Measurements from ENCODE around the gene PDE9A.

PDE9A gene

GRCh38 chr21:42655796-42656770, 2.7 kb downstream of the PDE9A start:
- H3K4me1 ChIP-seq (ENCODE audit: low read depth, poor library complexity, severe bottlenecking), result no peaks in the 10 kb centered on the region
- H3K4me3 ChIP-seq (IDR thresholded peaks at IDR 0.05; ENCODE audit: insufficient read depth, low read depth, low read length), result no peak overlapping the region
- no peak overlapping the region for H3K4me2 ChIP-seq
- no peaks in the 10 kb centered on the region for H4K20me1 ChIP-seq (ENCODE audit: insufficient read depth)
- TF ChIP-seq CTCF (conservative IDR thresholded peaks at IDR 0.05; ENCODE audit: low read depth, low read length), result no peak
- no peak overlapping the region for H3K27ac ChIP-seq
- peaks cover 89% of the 10 kb centered on the region for H3K27me3 ChIP-seq (ENCODE audit: insufficient read depth, low read depth)
- H3K36me3 ChIP-seq (ENCODE audit: insufficient read depth), result no peaks in the 10 kb centered on the region
- no peak overlapping the region for H3K9ac ChIP-seq
- H3K79me2 ChIP-seq (ENCODE audit: insufficient read depth, low read depth), result no peaks in the 10 kb centered on the region
- H2AFZ ChIP-seq (ENCODE audit: low read depth), result no peak overlapping the region

- Histone ChIP-seq H3K27me3 (ENCODE audit: insufficient read depth, low read depth) (peaks cover 82% of the 10 kb centered on the region), H3K9ac (no peak overlapping the region), H4K20me1 (ENCODE audit: insufficient read depth) (no peaks in the 10 kb centered on the region), H3K27ac (no peak overlapping the region), H3K4me2 (no peak overlapping the region), H3K4me3 (IDR thresholded peaks at IDR 0.05; ENCODE audit: insufficient read depth, low read depth, low read length) (no peak overlapping the region), H3K79me2 (ENCODE audit: insufficient read depth, low read depth) (no peaks in the 10 kb centered on the region), H2AFZ (ENCODE audit: low read depth) (no peak overlapping the region), H3K4me1 (ENCODE audit: low read depth, poor library complexity, severe bottlenecking) (no peaks in the 10 kb centered on the region), H3K36me3 (ENCODE audit: insufficient read depth) (no peaks in the 10 kb centered on the region)
- no peak for TF ChIP-seq CTCF (conservative IDR thresholded peaks at IDR 0.05; ENCODE audit: low read depth, low read length)
These were observed 3.5 kb downstream of the PDE9A start for GRCh38 chr21:42656872-42657271.

- no peak overlapping the region for H3K4me3 ChIP-seq (IDR thresholded peaks at IDR 0.05; ENCODE audit: insufficient read depth, low read depth, low read length)
- no peak overlapping the region for H3K27ac ChIP-seq
- no peaks in the 10 kb centered on the region for H4K20me1 ChIP-seq (ENCODE audit: insufficient read depth)
- no peaks in the 10 kb centered on the region for H3K36me3 ChIP-seq (ENCODE audit: insufficient read depth)
- H3K27me3 ChIP-seq (ENCODE audit: insufficient read depth, low read depth), result peaks cover 73% of the 10 kb centered on the region
- H3K4me1 ChIP-seq (ENCODE audit: low read depth, poor library complexity, severe bottlenecking), result no peaks in the 10 kb centered on the region
- no peak overlapping the region for H2AFZ ChIP-seq (ENCODE audit: low read depth)
- TF ChIP-seq CTCF (conservative IDR thresholded peaks at IDR 0.05; ENCODE audit: low read depth, low read length), result no peak
- H3K79me2 ChIP-seq (ENCODE audit: insufficient read depth, low read depth), result no peaks in the 10 kb centered on the region
- H3K4me2 ChIP-seq, result no peak overlapping the region
- no peak overlapping the region for H3K9ac ChIP-seq
These were observed 4.4 kb downstream of the PDE9A start for GRCh38 chr21:42657676-42658319.

GRCh38 chr21:42658320-42659105, 5.1 kb downstream of the PDE9A start:
- Histone ChIP-seq H3K4me2 (no peak overlapping the region), H3K27ac (no peak overlapping the region), H3K79me2 (ENCODE audit: insufficient read depth, low read depth) (no peaks in the 10 kb centered on the region), H3K4me1 (ENCODE audit: low read depth, poor library complexity, severe bottlenecking) (no peaks in the 10 kb centered on the region), H3K36me3 (ENCODE audit: insufficient read depth) (no peaks in the 10 kb centered on the region), H4K20me1 (ENCODE audit: insufficient read depth) (no peaks in the 10 kb centered on the region), H3K9ac (no peak overlapping the region), H2AFZ (ENCODE audit: low read depth) (no peak overlapping the region), H3K27me3 (ENCODE audit: insufficient read depth, low read depth) (peaks cover 69% of the 10 kb centered on the region), H3K4me3 (IDR thresholded peaks at IDR 0.05; ENCODE audit: insufficient read depth, low read depth, low read length) (no peak overlapping the region)
- no peak for TF ChIP-seq CTCF (conservative IDR thresholded peaks at IDR 0.05; ENCODE audit: low read depth, low read length)
